Loucy (cell line): ENCODE results near the gene KREMEN1.

Experiments used
- EZH2phosphoT487 ChIP-seq: fragments of 200-600 bp; IDR thresholded peaks from 2 replicates; pipeline ENCODE4 v1.6.1; 2018; ENCODE audit warnings: antibody characterized with exemption, mild to moderate bottlenecking, moderate library complexity, borderline replicate concordance
- TF ChIP-seq, protein P1 (sequence below): fragments of 200-600 bp; sonication (generic); conservative IDR thresholded peaks from 2 replicates; pipeline ENCODE4 v1.5.1; 2014; ENCODE audit warnings: mild to moderate bottlenecking, antibody characterized with exemption, low read length

DNA sequence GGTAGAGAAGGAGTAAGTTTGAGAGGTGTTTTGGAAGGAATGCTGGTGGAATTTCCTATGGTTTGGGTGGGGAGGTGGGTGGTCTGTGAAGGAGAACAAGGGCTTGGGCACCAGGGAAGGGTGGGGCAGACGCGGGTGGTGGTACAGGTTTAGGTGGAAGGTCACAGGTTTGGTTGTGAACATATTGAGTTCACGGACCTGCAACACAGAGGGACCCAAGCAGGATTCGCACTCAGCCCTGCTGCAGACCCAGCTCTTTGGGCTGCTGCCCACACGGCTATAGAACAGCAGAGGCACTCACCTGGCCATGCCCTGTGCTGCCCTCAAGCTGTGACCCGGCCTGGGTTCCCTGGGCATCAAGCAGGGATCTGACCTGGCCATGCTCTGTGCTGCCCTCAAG lies 99.4 kb downstream of the KREMEN1 start:
- TF ChIP-seq, protein P1, sequence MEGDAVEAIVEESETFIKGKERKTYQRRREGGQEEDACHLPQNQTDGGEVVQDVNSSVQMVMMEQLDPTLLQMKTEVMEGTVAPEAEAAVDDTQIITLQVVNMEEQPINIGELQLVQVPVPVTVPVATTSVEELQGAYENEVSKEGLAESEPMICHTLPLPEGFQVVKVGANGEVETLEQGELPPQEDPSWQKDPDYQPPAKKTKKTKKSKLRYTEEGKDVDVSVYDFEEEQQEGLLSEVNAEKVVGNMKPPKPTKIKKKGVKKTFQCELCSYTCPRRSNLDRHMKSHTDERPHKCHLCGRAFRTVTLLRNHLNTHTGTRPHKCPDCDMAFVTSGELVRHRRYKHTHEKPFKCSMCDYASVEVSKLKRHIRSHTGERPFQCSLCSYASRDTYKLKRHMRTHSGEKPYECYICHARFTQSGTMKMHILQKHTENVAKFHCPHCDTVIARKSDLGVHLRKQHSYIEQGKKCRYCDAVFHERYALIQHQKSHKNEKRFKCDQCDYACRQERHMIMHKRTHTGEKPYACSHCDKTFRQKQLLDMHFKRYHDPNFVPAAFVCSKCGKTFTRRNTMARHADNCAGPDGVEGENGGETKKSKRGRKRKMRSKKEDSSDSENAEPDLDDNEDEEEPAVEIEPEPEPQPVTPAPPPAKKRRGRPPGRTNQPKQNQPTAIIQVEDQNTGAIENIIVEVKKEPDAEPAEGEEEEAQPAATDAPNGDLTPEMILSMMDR, result no peak
- TF ChIP-seq EZH2phosphoT487, result no peak
